Measurements from ENCODE around the gene PTPRN2.
"Not testable (repeated sequence)": the region's sequence is repeated elsewhere in the genome, so short reads cannot be mapped to it uniquely, and the experiment has no call there.

Gene PTPRN2

DNA sequence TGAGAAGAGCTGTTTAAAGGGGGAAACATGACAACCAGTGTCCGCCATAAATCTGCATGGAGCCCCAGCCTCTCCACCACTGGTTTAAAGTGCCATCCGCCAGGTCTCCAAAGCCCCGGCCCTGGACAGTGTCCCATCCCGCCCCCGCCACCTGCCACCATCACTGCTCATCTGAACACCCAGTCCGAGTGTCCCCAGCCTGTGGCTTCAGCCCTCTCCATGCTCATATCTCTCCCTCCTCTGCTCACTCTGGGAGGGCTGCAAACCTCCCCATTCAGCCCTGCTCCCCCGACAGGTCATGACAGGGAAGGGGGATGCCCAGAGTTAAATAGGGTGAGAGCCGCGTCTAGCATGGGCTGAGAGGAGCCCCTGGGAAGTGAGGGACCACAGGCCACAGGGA, 984.6 kb downstream of the PTPRN2 start:
- no peak for DNase-seq (ENCODE audit: low spot score)

DNA sequence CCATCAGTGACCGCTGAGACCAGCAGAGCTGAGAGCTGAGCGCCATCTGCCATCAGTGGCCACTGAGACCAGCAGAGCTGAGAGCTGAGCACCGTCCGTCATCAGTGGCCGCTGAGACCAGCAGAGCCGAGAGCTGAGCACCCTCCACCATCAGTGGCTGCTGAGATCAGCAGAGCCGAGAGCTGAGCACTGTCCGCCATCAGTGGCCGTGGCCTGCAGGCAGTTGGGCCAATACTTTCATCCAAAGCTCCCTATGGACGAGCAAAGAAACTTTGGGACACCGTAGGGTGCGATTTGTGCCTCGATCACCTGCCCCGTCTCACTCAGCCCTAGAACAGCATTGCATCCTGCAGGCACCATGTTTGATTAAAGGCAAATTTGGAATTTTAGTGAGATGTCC, 985.0 kb downstream of the PTPRN2 start:
- no peak for DNase-seq (ENCODE audit: low spot score)

DNA sequence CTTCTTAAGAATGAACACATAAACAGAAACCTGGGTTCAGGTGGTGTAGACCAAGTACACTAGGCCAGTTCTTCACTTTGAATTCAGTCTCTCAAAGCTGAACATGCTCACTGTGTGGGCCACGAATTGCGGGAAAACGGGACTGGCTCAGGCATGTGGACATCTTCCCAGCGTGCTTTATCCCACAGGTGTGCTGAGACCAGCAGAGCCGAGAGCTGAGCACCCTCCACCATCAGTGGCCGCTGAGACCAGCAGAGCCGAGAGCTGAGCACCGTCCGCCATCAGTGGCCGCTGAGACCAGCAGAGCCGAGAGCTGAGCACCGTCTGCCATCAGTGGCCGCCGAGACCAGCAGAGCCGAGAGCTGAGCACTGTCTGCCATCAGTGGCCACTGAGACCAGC, 985.5 kb downstream of the PTPRN2 start:
- no peak for DNase-seq (ENCODE audit: low spot score)

DNA sequence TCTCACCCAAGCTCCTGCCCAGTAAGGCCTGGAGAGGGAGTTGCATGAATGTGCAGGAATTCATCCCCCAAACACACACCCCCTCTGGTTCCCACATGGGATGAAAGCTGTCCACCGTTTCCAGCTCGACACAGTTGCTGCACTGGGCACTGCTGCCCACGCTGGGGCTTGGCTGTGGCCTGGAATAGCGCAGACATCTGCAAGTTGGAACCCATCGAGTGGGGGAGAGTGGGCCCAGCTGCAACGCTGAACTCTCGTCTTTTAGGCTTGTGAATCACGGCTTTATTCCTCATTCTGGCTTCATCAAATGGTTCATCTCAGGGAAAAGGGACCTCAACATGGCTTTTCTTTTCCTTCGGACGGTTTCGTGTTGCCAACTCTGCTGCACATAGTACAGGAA, 986.1 kb downstream of the PTPRN2 start:
- no peak for DNase-seq (ENCODE audit: low spot score)

DNA sequence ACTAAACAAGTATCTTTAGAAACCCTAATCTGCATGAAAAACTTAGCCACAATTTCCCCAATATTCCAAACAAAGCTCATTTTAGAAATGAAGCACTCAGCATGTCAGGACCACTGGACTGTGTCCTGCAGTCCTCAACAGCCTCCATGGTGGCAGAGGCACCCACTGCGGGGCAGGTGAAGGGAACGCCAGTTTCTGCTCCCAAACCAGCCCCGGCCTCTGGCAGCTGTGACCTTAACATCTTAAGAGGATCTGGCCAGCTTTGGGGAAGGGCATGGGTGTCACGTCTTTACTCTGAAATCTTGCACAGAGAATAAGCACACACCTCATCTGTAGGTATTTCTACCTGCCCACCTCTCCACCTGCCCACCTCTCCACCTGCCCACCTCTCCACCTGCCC, 988.1 kb downstream of the PTPRN2 start:
- DNase-seq (ENCODE audit: low spot score), result no peak

DNA sequence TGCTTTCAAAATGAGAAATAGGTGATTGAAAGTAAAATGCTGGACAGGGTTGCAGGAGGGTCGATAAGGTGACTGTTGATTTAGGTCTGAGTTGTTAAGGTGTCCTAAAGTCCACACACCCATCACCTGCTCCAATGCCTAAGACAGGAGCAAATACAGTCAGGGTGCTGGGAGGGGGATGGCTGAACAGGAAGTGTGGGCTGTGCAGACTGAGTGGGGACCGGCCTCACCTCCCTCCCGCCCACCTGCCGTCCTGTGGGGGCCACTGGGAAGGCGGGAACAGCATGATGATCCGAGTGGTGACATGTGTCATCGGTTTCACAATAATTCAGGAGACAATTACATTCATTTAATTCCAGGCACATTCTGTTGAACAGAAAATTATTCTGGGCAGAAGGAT, 990.1 kb downstream of the PTPRN2 start:
- no peak for DNase-seq (ENCODE audit: low spot score)

DNA sequence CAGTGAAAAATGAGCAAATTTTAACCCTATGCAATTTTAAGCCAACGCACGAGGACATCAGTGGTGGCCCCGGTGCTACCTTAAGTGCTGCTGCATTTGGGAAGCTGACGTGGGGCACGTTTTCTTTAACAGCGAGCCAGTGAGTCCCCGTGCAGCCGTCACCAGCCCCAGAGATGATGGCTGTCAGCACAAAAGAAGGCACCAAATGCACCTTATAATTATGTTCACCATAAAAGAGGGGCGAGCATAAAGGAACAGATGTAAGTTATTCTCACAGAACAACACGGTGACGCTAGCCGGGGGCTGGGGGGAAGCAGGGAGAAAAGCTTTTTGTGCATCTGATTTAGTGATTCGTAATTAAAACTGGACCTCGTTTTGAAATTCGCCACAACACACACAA, 990.7 kb downstream of the PTPRN2 start:
- no peak for DNase-seq (ENCODE audit: low spot score)

DNA sequence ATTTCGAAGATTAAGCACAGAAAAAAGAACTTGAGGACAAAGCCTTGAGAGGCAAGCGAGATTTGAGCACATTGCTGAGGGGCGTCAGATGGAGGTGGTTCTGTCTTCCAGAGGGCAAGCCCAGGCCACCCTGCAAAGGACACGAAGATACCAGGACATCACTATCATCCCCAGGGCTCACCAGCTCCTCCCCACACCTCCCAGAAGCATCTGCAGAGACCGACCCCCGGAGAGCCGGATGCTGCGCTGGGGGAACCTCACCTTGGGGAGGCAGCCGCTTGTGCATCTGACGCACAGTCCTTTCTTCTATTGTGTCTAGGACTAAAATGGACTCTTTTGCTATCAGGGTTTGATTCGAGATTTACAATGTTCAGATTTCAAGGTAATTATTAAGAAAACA, 991.2 kb downstream of the PTPRN2 start:
- no peak for DNase-seq (ENCODE audit: low spot score)

DNA sequence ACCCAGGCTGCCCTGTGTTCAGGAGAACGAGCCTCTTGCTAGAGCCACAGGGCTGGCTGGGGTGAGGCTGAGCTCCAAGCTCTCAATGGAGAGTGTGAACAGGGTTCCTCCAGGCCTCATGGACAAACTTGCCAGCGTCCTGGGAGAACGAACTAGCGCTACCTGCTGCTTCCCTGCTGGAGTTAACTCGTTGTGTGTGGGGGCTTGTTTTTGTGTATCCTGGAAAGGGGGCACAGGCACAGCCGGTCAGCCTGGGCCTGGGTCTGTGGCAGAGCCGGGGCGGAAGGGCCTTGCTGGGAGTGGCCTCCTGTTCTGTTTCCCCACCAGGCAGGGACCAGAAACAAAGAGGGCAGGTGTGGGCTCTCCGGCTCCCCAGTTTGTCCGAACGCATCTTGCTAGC, 991.6 kb downstream of the PTPRN2 start:
- DNase-seq (ENCODE audit: low spot score), result no peak

DNA sequence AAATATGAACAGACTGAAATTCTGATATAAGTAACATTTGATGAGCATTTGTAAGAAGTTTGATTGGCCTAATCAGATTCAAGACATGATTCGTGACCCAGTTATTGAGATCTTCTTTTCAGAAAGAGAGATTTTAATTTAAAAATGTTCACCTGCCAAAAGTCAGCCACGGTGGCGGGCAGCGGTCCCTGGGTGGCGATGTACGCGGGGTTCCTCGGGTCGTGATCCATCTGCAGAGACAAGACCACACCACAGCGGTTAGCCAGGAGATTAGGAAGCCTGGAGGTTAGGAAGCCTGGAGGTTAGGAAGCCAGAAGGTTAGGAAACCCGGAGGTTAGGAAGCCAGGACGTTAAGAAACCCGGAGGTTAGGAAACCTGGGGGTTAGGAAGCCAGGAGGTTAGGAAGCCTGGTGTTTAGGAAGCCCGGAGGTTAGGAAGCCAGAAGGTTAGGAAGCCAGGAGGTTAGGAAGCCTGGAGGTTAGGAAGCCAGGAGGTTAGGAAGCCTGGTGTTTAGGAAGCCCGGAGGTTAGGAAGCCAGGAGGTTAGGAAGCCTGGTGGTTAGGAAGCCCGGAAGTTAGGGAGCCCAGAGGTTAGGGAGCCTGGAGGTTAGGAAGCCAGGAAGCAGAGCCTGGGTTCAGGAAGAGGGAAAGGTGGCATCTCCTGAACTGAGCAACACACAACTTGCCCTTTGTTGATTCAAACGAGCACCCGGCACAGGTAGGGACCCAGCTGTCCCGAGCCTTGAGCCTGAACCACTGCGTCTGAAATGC, 992.4 kb downstream of the PTPRN2 start:
- DNase-seq (ENCODE audit: low spot score), result no peak

DNA sequence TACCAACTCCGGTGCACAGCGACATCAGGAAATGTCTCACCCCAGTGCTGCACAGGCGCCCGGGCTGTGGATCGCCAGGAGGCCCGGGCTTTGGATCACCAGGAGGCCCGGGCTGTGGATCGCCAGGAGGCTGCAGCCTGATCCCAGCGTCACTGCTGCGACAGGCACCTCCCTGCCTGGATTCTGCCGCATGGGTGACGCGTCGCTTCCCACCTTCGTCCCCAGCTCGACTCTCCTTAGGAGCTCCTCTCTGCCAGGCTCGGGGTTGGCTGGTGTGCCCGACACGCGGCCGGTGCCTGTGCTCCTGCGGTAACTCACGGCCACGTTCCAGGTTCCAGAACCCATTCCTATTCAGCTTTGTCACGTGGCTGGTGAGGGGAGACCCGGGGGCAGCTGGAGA, 993.3 kb downstream of the PTPRN2 start:
- no peak for DNase-seq (ENCODE audit: low spot score)

DNA sequence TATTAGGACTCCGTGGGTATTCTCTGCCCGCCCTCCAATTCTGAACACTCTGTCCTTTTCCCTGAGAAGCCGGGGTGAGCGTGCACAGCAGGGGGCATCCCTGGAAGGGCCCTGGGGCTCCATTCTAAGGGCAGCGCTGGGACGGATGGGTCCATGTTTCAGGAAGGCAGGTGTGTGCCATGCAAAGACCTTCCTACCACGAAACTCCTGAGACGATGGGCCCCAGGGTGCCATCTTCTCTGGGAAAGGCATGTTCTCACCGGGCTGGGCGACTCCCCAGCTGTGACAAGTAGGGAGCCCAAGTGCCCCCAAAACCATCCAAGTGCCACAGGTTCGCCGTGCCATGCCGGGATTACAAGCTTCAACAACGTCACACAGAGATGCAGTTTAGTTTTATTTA, 994.1 kb downstream of the PTPRN2 start:
- no peak for DNase-seq (ENCODE audit: low spot score)

DNA sequence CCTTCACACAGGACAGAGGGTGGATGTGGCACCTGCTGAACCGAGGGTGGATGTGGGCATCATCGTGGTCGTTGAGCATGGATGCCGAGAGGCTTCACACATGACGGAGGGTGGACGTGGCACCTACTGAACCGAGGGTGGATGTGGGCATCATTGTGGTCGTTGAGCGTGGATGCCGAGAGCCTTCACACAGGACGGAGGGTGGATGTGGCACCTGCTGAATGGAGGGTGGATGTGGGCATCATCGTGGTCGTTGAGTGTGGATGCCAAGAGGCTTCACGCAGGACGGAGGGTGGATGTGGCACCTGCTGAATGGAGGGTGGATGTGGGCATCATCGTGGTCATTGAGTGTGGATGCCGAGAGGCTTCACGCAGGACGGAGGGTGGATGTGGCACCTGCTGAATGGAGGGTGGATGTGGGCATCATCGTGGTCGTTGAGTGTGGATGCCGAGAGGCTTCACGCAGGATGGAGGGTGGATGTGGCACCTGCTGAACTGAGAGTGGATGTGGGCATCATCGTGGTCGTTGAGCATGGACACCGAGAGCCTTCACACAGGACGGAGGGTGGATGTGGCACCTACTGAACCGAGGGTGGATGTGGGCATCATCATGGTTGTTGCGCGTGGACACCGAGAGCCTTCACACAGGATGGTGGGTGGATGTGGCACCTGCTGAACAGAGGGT, 994.8 kb downstream of the PTPRN2 start:
- not testable (repeated sequence) for DNase-seq (ENCODE audit: low spot score)

DNA sequence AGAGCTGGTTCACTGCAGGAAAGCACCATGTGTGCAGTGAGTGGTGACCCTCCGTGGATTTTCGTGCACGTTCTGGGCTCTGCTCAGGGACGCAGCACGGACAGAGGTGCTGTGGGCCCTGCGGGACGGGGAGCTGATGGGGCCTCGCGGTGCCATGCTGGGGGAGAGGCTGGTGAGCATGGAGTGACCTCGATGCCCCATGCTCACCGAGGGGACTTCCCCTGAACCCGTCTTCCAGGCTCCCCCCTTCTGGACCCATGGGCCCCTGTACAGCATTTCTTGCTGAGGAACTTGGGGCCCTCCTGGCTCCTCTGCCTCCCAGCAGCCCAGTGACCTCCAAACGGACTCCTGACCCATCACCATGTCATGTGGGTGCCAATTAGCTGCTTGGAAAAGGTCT, 997.1 kb downstream of the PTPRN2 start:
- DNase-seq (ENCODE audit: low spot score), result no peak

DNA sequence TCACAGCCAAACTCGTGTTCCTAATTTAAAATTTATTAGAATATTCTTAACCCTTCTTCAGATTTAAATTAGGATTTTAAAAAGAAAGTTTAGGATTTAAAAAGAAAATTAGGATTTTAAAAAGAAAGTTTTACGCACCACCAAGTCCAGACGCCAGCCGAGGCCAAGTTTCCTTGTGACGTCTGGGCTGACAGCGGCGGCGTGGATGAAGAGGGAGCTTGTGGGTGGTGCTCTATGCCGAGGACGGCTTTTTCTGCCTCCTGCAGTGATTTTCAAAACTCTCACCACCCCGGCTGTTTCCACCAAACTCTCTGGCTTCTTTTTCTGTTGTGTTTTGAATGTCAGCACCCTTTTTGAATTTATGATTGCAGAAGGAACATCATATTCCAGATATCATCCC, 997.9 kb downstream of the PTPRN2 start:
- DNase-seq (ENCODE audit: low spot score), result no peak

DNA sequence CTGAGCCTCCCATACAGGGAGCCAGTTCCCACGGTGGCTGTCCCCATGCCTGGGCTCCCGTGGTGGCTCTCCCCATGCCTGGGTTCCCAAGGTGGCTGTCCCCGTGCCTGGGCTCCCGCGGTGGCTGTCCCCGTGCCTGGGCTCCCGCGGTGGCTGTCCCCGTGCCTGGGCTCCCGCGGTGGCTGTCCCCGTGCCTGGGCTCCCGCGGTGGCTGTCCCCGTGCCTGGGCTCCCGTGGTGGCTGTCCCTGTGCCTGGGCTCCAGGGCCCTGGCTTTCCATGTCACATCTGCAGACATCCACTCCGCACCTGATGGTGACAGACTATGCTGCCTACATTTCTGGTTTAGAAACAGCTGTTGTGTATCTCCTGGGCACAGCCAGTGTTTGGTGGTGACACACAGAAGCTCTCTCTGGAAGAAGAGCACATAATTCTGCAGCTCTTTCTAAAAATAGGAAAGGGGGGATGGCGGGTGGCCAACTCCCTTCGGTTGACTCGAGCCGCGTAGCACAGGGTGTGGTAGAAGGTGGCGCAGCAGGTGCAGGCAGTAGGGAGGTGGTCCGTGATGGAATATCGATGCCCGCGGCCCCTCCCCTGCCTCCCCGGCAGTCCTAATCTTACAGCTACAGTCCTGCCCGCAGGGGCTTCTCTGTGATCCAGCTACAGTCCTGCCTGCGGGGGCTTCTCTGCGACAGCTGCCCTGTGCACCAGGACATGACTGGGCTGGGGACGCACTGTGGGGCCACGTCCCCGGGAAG, 999.6 kb downstream of the PTPRN2 start:
- DNase-seq (ENCODE audit: low spot score), result no peak

DNA sequence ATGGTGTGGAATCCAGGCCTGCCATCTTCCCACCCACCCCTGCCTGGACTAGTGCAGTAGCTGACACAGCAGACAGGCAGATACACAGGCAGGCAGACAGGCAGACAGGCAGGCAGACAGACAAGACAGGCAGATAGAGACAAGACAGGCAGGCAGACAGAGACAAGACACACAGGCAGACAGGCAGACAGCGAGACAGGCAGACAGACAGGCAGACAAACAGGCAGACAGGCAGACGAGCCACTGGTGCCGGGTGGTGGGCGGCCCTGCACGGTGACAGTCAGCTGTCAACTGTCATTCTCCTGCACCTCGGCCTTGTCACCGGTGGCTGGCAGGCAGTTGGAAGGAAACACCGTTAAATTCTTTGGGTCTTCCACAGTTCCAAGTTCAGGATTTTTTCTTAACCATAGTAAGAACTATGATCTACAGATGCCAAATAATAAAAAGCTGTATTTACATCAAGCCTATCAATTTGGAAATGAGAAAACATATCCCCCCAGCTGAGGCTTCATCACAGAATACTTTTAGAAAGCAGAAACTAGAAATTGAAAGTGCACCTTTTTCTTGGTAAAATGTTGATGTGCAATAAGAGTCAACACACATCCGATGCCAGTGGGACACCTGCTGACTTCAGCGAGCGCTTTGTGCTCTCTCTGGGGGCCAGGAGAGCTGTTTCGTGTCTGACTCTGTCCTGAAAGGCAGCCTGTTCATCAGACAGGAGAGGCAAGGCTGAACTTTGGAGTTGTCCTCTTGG, 1000.4 kb downstream of the PTPRN2 start:
- DNase-seq (ENCODE audit: low spot score), result no peak

DNA sequence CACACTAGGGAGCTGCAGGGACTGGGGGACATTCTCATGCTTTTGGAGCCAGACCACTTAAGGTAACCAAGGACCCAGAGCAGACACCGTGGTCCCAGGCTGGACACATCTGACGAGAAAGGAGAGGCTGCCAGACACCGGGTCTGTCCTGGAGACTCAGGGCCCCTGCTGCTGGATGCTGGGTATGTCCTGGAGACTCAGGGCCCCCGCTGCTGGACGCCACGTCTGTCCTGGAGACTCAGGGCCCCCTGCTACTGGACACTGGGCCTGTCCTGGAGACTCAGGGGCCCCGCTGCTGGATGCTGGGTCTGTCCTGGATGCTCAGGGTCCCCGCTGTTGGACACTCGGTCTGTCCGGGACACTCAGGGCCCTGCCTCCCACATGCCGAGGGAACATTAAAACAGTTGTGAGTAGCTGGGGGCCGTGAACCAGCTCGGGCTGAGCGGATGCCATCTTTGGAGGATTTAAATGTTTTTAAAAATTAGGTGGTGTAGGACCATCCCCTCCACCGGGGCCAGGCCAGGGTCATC, 1001.1 kb downstream of the PTPRN2 start:
- no peak for DNase-seq (ENCODE audit: low spot score)

DNA sequence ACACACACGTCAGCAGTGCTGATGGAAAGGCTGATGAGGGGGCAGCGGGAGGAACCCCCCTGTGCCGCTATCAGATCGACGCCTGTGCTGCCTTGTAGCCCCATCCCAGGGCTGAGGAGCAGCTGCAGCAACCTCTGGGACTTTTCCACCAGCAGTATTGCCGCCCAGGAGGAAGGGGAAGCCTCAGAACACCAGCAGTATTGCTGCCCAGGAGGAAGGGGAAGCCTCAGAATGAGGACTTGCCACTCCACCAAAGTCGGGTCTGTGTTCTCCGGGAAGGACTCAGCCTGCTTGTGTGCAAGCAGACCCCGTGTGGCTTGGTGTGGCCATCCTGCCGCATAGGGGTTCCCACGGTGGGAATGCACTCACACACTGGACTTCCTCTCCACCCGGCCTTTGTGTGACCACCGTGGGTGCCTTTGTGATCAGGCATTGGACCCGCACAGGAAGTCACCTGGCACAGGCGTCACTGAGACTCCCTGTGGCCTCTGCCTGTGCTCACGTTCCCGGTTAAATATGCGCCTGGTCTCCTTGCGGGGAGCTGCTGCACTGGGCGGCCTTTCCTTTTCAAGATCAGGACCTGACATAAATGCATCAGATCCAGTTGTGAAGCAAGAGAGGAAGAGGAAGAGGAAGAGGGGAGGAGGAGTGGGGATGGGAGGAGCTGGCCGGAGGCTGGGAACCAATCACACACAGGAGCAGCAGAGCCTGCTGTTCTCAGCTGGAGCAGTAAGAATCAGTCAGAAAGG, 1002.3 kb downstream of the PTPRN2 start:
- no peak for DNase-seq (ENCODE audit: low spot score)

DNA sequence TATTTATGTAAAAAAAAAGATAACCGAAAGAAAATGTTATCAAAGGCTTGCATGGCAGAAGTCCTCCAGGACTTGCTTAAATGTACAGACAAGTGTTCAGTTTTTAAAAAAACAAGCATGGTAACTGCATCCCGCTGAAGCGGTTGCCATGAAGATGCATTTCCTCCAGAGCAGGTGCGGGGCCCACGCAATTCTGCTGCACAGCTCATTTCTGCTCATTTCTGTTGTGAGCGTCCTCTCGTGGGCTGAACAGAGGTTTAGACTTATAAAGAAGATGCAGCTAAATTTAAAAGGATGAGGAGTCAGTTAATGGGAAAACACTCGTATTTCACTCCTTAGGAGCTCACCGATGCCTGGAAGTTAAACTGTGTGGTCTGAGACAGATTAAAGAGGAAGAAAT, 1003.2 kb downstream of the PTPRN2 start:
- no peak for DNase-seq (ENCODE audit: low spot score)

DNA sequence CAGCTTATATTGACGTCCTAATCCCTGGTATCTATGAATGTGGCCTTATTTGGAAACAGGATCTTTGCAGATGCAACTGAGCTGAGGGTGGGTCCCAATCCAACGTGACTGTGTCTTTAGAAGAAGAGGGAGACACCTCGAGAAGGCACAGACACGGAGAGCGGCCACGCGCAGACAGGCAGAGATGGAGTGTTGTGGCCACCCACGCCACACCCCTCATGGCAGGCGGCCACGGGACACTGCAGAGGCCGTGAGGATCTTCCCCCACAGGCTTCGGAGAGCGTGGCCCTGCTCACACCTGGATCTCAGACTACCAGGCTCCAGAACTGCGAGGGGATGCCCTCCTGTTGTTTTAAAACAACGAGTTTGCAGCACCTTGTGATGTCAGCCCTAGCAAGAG, 1005.9 kb downstream of the PTPRN2 start:
- DNase-seq (ENCODE audit: low spot score), result no peak
